Transverse colon (tissue), 4 donors: ENCODE results near the gene ZNF408.

ENCODE experiments used
- EP300 ChIP-seq: sonication (generic); formaldehyde crosslinking; IDR thresholded peaks from one replicate; pipeline ENCODE4 v1.6.1; 2017; ENCODE audit warnings: antibody characterized with exemption, low read depth
- POLR2A ChIP-seq: fragments of 450-650 bp; IDR thresholded peaks from one replicate; pipeline ENCODE4 v1.6.1; 2016; ENCODE audit warnings: antibody characterized with exemption, mild to moderate bottlenecking, moderate library complexity
- POLR2AphosphoS5 ChIP-seq, 3 donors: sonication (generic); formaldehyde crosslinking; IDR thresholded peaks; one replicate each; pipeline ENCODE4 v1.6.1; 2016; ENCODE audit warnings: antibody characterized with exemption in 3 of 3
- TF ChIP-seq, protein P1 (sequence below), 5 experiments: fragments of 200-600 bp in 3 of 5; fragments of 450-650 bp in 2 of 5; sonication (generic) in 3 of 5; IDR thresholded peaks; 1 replicate in 2 of 5; 2 replicates in 3 of 5; pipeline ENCODE4 v1.5.1; 2016 to 2017; ENCODE audit warnings: antibody characterized with exemption in 5 of 5, inconsistent platforms in 3 of 5, mild to moderate bottlenecking in 2 of 5, moderate library complexity in 1 of 5

DNA sequence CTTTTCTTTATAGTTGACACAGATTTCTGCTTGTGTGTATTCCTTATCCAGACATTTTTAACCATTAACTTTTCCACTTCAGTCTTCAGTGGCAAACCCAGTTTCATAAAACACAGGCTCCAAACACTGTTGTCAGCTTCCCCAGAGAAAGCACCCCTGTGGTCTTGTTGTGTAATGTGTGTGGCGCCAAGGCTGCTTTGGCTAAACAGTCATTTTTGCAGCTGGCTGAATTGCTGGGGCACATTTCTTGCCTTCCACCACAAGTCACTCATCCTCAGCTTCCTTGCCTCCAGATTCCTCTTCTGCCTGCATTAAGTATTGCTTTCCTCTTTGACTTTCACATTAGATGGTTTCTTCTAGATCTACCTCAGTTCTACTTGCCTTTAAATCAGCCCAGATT lies 40.9 kb upstream of the ZNF408 start:
- no peak for TF ChIP-seq POLR2AphosphoS5 (IDR thresholded peaks at IDR 0.05)
- TF ChIP-seq POLR2A: no peak
- TF ChIP-seq, protein P1, sequence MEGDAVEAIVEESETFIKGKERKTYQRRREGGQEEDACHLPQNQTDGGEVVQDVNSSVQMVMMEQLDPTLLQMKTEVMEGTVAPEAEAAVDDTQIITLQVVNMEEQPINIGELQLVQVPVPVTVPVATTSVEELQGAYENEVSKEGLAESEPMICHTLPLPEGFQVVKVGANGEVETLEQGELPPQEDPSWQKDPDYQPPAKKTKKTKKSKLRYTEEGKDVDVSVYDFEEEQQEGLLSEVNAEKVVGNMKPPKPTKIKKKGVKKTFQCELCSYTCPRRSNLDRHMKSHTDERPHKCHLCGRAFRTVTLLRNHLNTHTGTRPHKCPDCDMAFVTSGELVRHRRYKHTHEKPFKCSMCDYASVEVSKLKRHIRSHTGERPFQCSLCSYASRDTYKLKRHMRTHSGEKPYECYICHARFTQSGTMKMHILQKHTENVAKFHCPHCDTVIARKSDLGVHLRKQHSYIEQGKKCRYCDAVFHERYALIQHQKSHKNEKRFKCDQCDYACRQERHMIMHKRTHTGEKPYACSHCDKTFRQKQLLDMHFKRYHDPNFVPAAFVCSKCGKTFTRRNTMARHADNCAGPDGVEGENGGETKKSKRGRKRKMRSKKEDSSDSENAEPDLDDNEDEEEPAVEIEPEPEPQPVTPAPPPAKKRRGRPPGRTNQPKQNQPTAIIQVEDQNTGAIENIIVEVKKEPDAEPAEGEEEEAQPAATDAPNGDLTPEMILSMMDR (IDR thresholded peaks at IDR 0.05): no peak
- no peak for TF ChIP-seq EP300
